T-cell (primary cell): ENCODE measurements around the gene SORT1. TPM values are rescaled to one million over a fixed set of nuclear protein-coding genes. Genes with fewer than 3 reads are reported as not detected.
"Not testable (repeated sequence)": the region's sequence is repeated elsewhere in the genome, so short reads cannot be mapped to it uniquely, and the experiment has no call there.

Experiments used
- ATAC-seq, 4 experiments: fragments of 200-7000 bp in 3 of 4; fragments of 150-1000 bp in 1 of 4; cut with Tn5 transposase; replicated peaks in 1 of 4; 1 replicate in 3 of 4; 2 replicates in 1 of 4; pipeline ENCODE4 v1.10.0; 2021; ENCODE audit warnings: moderate library complexity in 3 of 4, mild to moderate bottlenecking in 2 of 4, moderate number of reproducible peaks in 1 of 4
- CTCF ChIA-PET, 2 donors: fragments of 300-600 bp; sonication (Branson Sonifier 250); formaldehyde crosslinking; loops; one replicate each; lab custom pipeline; 2022; ENCODE audit warnings: antibody characterized with exemption in 2 of 2; lab: Charles Lee
- POLR2A ChIA-PET, 2 donors: fragments of 300-600 bp; sonication (Branson Sonifier 250); formaldehyde crosslinking; loops; one replicate each; lab custom pipeline; 2022; ENCODE audit warnings: antibody characterized with exemption in 2 of 2; lab: Charles Lee
- DNase-seq, 35 experiments: peaks; one replicate each; pipeline versions ENCODE4 v3.0.0 to v3.0.0-alpha.2; 2013 to 2023
- H3K27ac ChIP-seq: one replicate; pipeline ENCODE4 v1.5.1; 2013; ENCODE audit warnings: low read length
- H3K27me3 ChIP-seq, 2 experiments: replicated peaks in 1 of 2; 1 replicate in 1 of 2; 2 replicates in 1 of 2; pipeline versions ENCODE4 v1.6.1 to v1.7.0; 2013; ENCODE audit warnings: low read length in 1 of 2, mixed read lengths in 1 of 2; ENCODE audit not compliant: control insufficient read depth in 2 of 2, insufficient read depth in 2 of 2; ENCODE audit errors: extremely low read depth in 1 of 2
- H3K36me3 ChIP-seq, 2 donors: 1 replicate in 1 of 2; 2 replicates in 1 of 2; pipeline versions ENCODE4 v1.6.1 to v1.7.0; 2013; ENCODE audit warnings: low read length in 1 of 2; ENCODE audit not compliant: control insufficient read depth in 2 of 2, insufficient read depth in 1 of 2; ENCODE audit errors: extremely low read depth in 1 of 2
- H3K4me1 ChIP-seq, 2 experiments: 1 replicate in 1 of 2; 2 replicates in 1 of 2; pipeline versions ENCODE4 v1.6.1 to v1.7.0; 2013; ENCODE audit warnings: low read length in 2 of 2, mixed read lengths in 1 of 2; ENCODE audit not compliant: insufficient read depth in 2 of 2, control insufficient read depth in 1 of 2; ENCODE audit errors: extremely low read depth in 1 of 2
- H3K4me3 ChIP-seq, 2 donors: 1 replicate in 1 of 2; 2 replicates in 1 of 2; pipeline versions ENCODE4 v1.5.1 to v1.7.0; 2013; ENCODE audit warnings: mild to moderate bottlenecking in 2 of 2, low read length in 1 of 2, moderate library complexity in 1 of 2; ENCODE audit not compliant: control insufficient read depth in 1 of 2; ENCODE audit errors: extremely low read depth in 1 of 2
- H3K9me3 ChIP-seq: 2 replicates; pipeline ENCODE4 v1.7.0; 2013
- H3K27ac Mint-ChIP-seq, 2 donors: one replicate each; pipeline ENCODE4 v1.8.0; 2020 to 2021; ENCODE audit warnings: mild to moderate bottlenecking in 2 of 2, mixed read lengths in 2 of 2
- H3K27me3 Mint-ChIP-seq, 2 donors: one replicate each; pipeline ENCODE4 v1.8.0; 2021 to 2022; ENCODE audit warnings: mixed read lengths in 2 of 2
- H3K36me3 Mint-ChIP-seq: one replicate; pipeline ENCODE4 v1.8.0; 2021; ENCODE audit warnings: mixed read lengths
- H3K4me1 Mint-ChIP-seq, 3 donors: one replicate each; pipeline ENCODE4 v1.8.0; 2020 to 2022; ENCODE audit warnings: mixed read lengths in 3 of 3, mild to moderate bottlenecking in 1 of 3
- H3K4me3 Mint-ChIP-seq, 3 donors: one replicate each; pipeline ENCODE4 v1.8.0; 2020 to 2022; ENCODE audit warnings: mild to moderate bottlenecking in 3 of 3, mixed read lengths in 3 of 3, moderate library complexity in 3 of 3
- H3K9me3 Mint-ChIP-seq, 3 donors: one replicate each; pipeline ENCODE4 v1.8.0; 2020 to 2022; ENCODE audit warnings: mixed read lengths in 3 of 3
- WGBS: methylation state at CpG from one replicate; pipeline ENCODE4 v1.1.5; 2013; ENCODE audit warnings: missing lambda C conversion rate; ENCODE audit not compliant: insufficient coverage; 5-methylcytosine and 5-hydroxymethylcytosine counted together
- total RNA-seq, 35 experiments: library from RNA in 6 of 35; stranded (reverse) in 6 of 35; fragments of 120-200 nt in 1 of 35; gene quantifications; one replicate each; pipeline versions ENCODE4 v1.2.1 to v1.2.4 and lab custom pipeline; 2013 to 2026

The SORT1 gene
- total RNA-seq, 5 donors from 2014 or later (not counting 1 experiment from before 2014, with no cell fraction given), result 0.82 to 2.9 (median 1.5) TPM

- ChIA-PET CTCF (interaction anchor here in 1 of 2 donors (0.6 kb wide), 1 partner anchor 399 kb away, joined by 4 read pairs; no protein-coding TSS in a partner anchor), POLR2A (no interaction called here)
- Histone ChIP-seq H3K4me1 (no peaks in the 10 kb centered on the region), H3K27ac (no peak overlapping the region), H3K27me3 (peaks cover 0 to 3% of the 10 kb centered on the region in 2 experiments), H3K36me3 (no peaks in the 10 kb centered on the region), H3K4me3 (no peak overlapping the region), H3K9me3 (no peaks in the 10 kb centered on the region)
- H3K27me3 Mint-ChIP-seq, result no peaks in the 10 kb centered on the region
- no peak for ATAC-seq
- no peak overlapping the region for H3K4me3 Mint-ChIP-seq
- H3K27ac Mint-ChIP-seq, result no peak overlapping the region
- no CpG with 5 or more reads among the region's 3 CpGs for WGBS
- no peaks in the 10 kb centered on the region for H3K9me3 Mint-ChIP-seq
- DNase-seq, result no peak
- no peaks in the 10 kb centered on the region for H3K4me1 Mint-ChIP-seq
- no peaks in the 10 kb centered on the region for H3K36me3 Mint-ChIP-seq
Measured at GRCh38 chr1:109379907-109380306, 17.8 kb downstream of the SORT1 start.

GRCh38 chr1:109379422-109379821 is 18.3 kb downstream of the SORT1 start:
- Histone ChIP-seq H3K4me1 (no peaks in the 10 kb centered on the region), H3K9me3 (no peaks in the 10 kb centered on the region), H3K36me3 (no peaks in the 10 kb centered on the region), H3K27ac (no peak overlapping the region), H3K4me3 (no peak overlapping the region), H3K27me3 (peaks cover 0 to 5% of the 10 kb centered on the region in 2 experiments)
- H3K4me1 Mint-ChIP-seq, result no peaks in the 10 kb centered on the region
- DNase-seq (no peak), ATAC-seq (no peak)
- H3K36me3 Mint-ChIP-seq, result no peaks in the 10 kb centered on the region
- CTCF ChIA-PET, result interaction anchor here in 1 of 2 donors (0.6 to 0.8 kb wide), 3 partner anchors 69 to 1429 kb away, joined by 3 to 5 read pairs (median 4); no protein-coding TSS in a partner anchor
- H3K4me3 Mint-ChIP-seq, result no peak overlapping the region
- 94% methylated on average over 2 of the region's 3 CpGs for WGBS
- no peaks in the 10 kb centered on the region for H3K9me3 Mint-ChIP-seq
- H3K27me3 Mint-ChIP-seq, result no peaks in the 10 kb centered on the region
- no peak overlapping the region for H3K27ac Mint-ChIP-seq
- POLR2A ChIA-PET, result interaction anchor here in 1 of 2 donors (0.7 kb wide), 1 partner anchor 83 kb away, joined by 6 read pairs; no protein-coding TSS in a partner anchor

GRCh38 chr1:109377698-109378097 is 20.0 kb downstream of the SORT1 start:
- H3K36me3 ChIP-seq, result no peaks in the 10 kb centered on the region
- H3K27ac ChIP-seq, result no peak overlapping the region
- CTCF ChIA-PET, result no interaction called here
- no peaks in the 10 kb centered on the region for H3K36me3 Mint-ChIP-seq
- H3K27me3 ChIP-seq, result peaks cover 0 to 16% of the 10 kb centered on the region in 2 experiments
- H3K4me3 ChIP-seq, result no peak overlapping the region
- ATAC-seq, result no peak
- H3K27ac Mint-ChIP-seq, result no peak overlapping the region
- no peak for DNase-seq
- H3K9me3 ChIP-seq, result no peaks in the 10 kb centered on the region
- peaks cover 4% of the 10 kb centered on the region in 2 donors for H3K27me3 Mint-ChIP-seq
- POLR2A ChIA-PET, result no interaction called here
- H3K4me1 ChIP-seq, result no peaks in the 10 kb centered on the region
- no peaks in the 10 kb centered on the region for H3K9me3 Mint-ChIP-seq
- H3K4me1 Mint-ChIP-seq, result peaks cover 3 to 5% (median 4%) of the 10 kb centered on the region in 3 donors
- no peak overlapping the region for H3K4me3 Mint-ChIP-seq
- WGBS, result 75% methylated on average over 1 of the region's 4 CpGs

- H3K4me3 ChIP-seq, H3K36me3 ChIP-seq, DNase-seq, H3K27ac Mint-ChIP-seq, H3K4me1 ChIP-seq, H3K36me3 Mint-ChIP-seq, POLR2A ChIA-PET, ATAC-seq, H3K4me3 Mint-ChIP-seq, H3K27ac ChIP-seq, H3K9me3 Mint-ChIP-seq, CTCF ChIA-PET, H3K9me3 ChIP-seq: not testable (repeated sequence)
- H3K27me3 ChIP-seq, result peaks cover 0 to 18% of the 10 kb centered on the region in 2 experiments
- Mint-ChIP-seq H3K4me1 (peaks cover 11 to 14% (median 12%) of the 10 kb centered on the region in 3 donors), H3K27me3 (peaks cover 10 to 18% of the 10 kb centered on the region in 2 donors)
- WGBS, result 100% methylated on average over 1 of the region's 2 CpGs
Measured at GRCh38 chr1:109373696-109374095, 24.0 kb downstream of the SORT1 start.

- ChIA-PET POLR2A (no interaction called here), CTCF (no interaction called here)
- H3K4me3 Mint-ChIP-seq, result no peak overlapping the region
- no peak overlapping the region for H3K27ac ChIP-seq
- H3K36me3 ChIP-seq, result no peaks in the 10 kb centered on the region
- H3K9me3 ChIP-seq, result no peaks in the 10 kb centered on the region
- no peaks in the 10 kb centered on the region for H3K36me3 Mint-ChIP-seq
- H3K27me3 ChIP-seq, result peaks cover 0 to 20% of the 10 kb centered on the region in 2 experiments
- no peak overlapping the region for H3K27ac Mint-ChIP-seq
- DNase-seq (no peak), ATAC-seq (no peak)
- peaks cover 11 to 14% (median 12%) of the 10 kb centered on the region in 3 donors for H3K4me1 Mint-ChIP-seq
- H3K4me3 ChIP-seq, result no peak overlapping the region
- H3K9me3 Mint-ChIP-seq, result no peaks in the 10 kb centered on the region
- H3K27me3 Mint-ChIP-seq, result peaks cover 10 to 18% of the 10 kb centered on the region in 2 donors
- WGBS, result 87% methylated on average over 3 of the region's 5 CpGs
- H3K4me1 ChIP-seq, result no peaks in the 10 kb centered on the region
Measured at GRCh38 chr1:109373126-109373525, 24.6 kb downstream of the SORT1 start.

GRCh38 chr1:109372281-109372680 is 25.4 kb downstream of the SORT1 start:
- no peak for ATAC-seq
- POLR2A ChIA-PET, result interaction anchor here in 1 of 2 donors (0.6 kb wide), 1 partner anchor 19 kb away, joined by 3 read pairs; no protein-coding TSS in a partner anchor
- CTCF ChIA-PET, result no interaction called here

More at GRCh38 chr1:109372281-109372680, 25.4 kb downstream of the SORT1 start:
- Mint-ChIP-seq H3K9me3 (no peaks in the 10 kb centered on the region), H3K4me1 (peaks cover 11 to 14% (median 12%) of the 10 kb centered on the region in 3 donors), H3K36me3 (no peaks in the 10 kb centered on the region), H3K4me3 (no peak overlapping the region), H3K27me3 (peaks cover 16 to 23% of the 10 kb centered on the region in 2 donors), H3K27ac (no peak overlapping the region)
- no peak for DNase-seq
- Histone ChIP-seq H3K27me3 (peaks cover 0 to 20% of the 10 kb centered on the region in 2 experiments), H3K4me3 (no peak overlapping the region), H3K36me3 (no peaks in the 10 kb centered on the region), H3K9me3 (no peaks in the 10 kb centered on the region), H3K4me1 (no peaks in the 10 kb centered on the region), H3K27ac (no peak overlapping the region)
- WGBS, result 96% methylated on average over 3 of the region's 6 CpGs
